BLaER1 (cell line): ENCODE measurements around the gene BORCS5.
"Not testable (repeated sequence)": the region's sequence is repeated elsewhere in the genome, so short reads cannot be mapped to it uniquely, and the experiment has no call there.

Source experiments
- H3K27ac ChIP-seq: shearing (Covaris generic); formaldehyde crosslinking; 2 replicates; pipeline ENCODE4 v1.8.1; 2022
- H3K27me3 ChIP-seq: shearing (Covaris generic); formaldehyde crosslinking; 2 replicates; pipeline ENCODE4 v1.8.1; 2022
- H3K36me3 ChIP-seq: shearing (Covaris generic); formaldehyde crosslinking; 2 replicates; pipeline ENCODE4 v1.8.1; 2022
- H3K4me1 ChIP-seq: shearing (Covaris generic); formaldehyde crosslinking; 2 replicates; pipeline ENCODE4 v1.8.1; 2022
- H3K4me2 ChIP-seq: shearing (Covaris generic); formaldehyde crosslinking; 2 replicates; pipeline ENCODE4 v1.8.1; 2022
- H3K4me3 ChIP-seq: shearing (Covaris generic); formaldehyde crosslinking; 2 replicates; pipeline ENCODE4 v1.8.1; 2022
- H3K9ac ChIP-seq: shearing (Covaris generic); formaldehyde crosslinking; 2 replicates; pipeline ENCODE4 v1.8.1; 2022
- H3K9me3 ChIP-seq: shearing (Covaris generic); formaldehyde crosslinking; 2 replicates; pipeline ENCODE4 v1.8.1; 2022
- H4K20me1 ChIP-seq: shearing (Covaris generic); formaldehyde crosslinking; 2 replicates; pipeline ENCODE4 v1.8.1; 2022
- Cebpa-rat ChIP-seq: shearing (Covaris generic); IDR thresholded peaks from 2 replicates; pipeline ENCODE4 v1.8.1; 2022

Gene BORCS5

DNA sequence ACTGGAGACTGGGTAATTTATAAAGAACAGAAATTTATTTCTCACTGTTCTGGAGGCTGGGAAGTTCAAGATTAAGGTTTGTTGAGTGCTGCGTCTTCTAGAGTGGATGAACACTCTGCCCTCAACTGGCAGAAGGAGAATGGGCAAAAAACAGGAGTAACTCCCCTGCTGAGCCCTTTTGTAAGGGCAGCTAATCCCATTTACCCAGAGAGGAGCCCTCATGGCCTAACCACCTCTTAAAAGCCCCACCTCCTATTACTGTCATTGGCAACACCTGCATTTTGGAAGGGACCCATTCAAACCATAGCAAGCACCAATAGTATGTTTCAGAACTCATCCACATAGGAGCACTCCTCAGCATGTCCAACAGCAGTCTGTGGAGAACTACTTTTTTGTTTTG is 47.4 kb downstream of the BORCS5 start:
- TF ChIP-seq Cebpa-rat: no peak
- Histone ChIP-seq H3K9ac (no peak overlapping the region), H3K9me3 (no peaks in the 10 kb centered on the region), H3K4me3 (no peak overlapping the region), H3K27me3 (no peaks in the 10 kb centered on the region), H3K36me3 (no peaks in the 10 kb centered on the region), H4K20me1 (no peaks in the 10 kb centered on the region), H3K4me2 (no peak overlapping the region), H3K27ac (no peak overlapping the region), H3K4me1 (peaks cover 24% of the 10 kb centered on the region)

GRCh38 chr12:12405882-12406281 is 49.0 kb downstream of the BORCS5 start:
- H3K9ac ChIP-seq: no peak overlapping the region

GRCh38 chr12:12406762-12407161 is 49.9 kb downstream of the BORCS5 start:
- Histone ChIP-seq H3K36me3 (no peaks in the 10 kb centered on the region), H3K9ac (no peak overlapping the region), H3K4me3 (no peak overlapping the region), H3K4me2 (no peak overlapping the region), H3K27ac (no peak overlapping the region), H4K20me1 (no peaks in the 10 kb centered on the region), H3K4me1 (peaks cover 24% of the 10 kb centered on the region), H3K9me3 (peaks cover 2% of the 10 kb centered on the region; the same call in 1 of the 2 replicates), H3K27me3 (no peaks in the 10 kb centered on the region)
- TF ChIP-seq Cebpa-rat: no peak

More at GRCh38 chr12:12405882-12406281, 49.0 kb downstream of the BORCS5 start:
- H3K36me3 ChIP-seq: no peaks in the 10 kb centered on the region
- H3K4me3 ChIP-seq: no peak overlapping the region
- H3K27ac ChIP-seq: no peak overlapping the region
- H3K9me3 ChIP-seq: no peaks in the 10 kb centered on the region
- no peaks in the 10 kb centered on the region for H3K27me3 ChIP-seq
- H4K20me1 ChIP-seq: no peaks in the 10 kb centered on the region
- peaks cover 24% of the 10 kb centered on the region for H3K4me1 ChIP-seq
- H3K4me2 ChIP-seq: no peak overlapping the region
- no peak for TF ChIP-seq Cebpa-rat

GRCh38 chr12:12408265-12408690 is 51.4 kb downstream of the BORCS5 start:
- no peak overlapping the region for H3K9ac ChIP-seq
- no peak overlapping the region for H3K4me3 ChIP-seq
- 0 out of 2 replicates have a peak overlapping the region, but pooled peaks have one; percentile 4 for H3K27ac ChIP-seq
- H4K20me1 ChIP-seq: no peaks in the 10 kb centered on the region
- no peaks in the 10 kb centered on the region for H3K27me3 ChIP-seq
- peaks cover 3% of the 10 kb centered on the region; the same call in 1 of the 2 replicates for H3K9me3 ChIP-seq
- peak overlapping the region; percentile 54 for H3K4me2 ChIP-seq
- no peaks in the 10 kb centered on the region for H3K36me3 ChIP-seq
- no peak for TF ChIP-seq Cebpa-rat
- H3K4me1 ChIP-seq: peaks cover 19% of the 10 kb centered on the region

DNA sequence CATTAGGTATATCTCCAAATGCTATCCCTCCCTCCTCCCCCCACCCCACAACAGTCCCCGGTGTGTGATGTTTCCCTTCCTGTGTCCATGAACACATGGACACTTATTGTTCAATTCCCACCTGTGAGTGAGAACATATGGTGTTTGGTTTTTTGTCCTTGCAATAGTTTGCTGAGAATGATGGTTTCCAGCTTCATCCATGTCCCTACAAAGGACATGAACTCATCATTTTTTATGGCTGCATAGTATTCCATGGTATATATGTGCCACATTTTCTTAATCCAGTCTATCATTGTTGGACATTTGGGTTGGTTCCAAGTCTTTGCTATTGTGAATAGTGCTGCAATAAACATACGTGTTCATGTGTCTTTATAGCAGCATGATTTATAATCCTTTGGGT is 52.5 kb downstream of the BORCS5 start:
- H3K27ac ChIP-seq, H3K27me3 ChIP-seq, H3K4me2 ChIP-seq: not testable (repeated sequence)

GRCh38 chr12:12415886-12416285 is 59.0 kb downstream of the BORCS5 start:
- Histone ChIP-seq H3K4me2 (no peak overlapping the region), H3K4me3 (no peak overlapping the region), H3K9me3 (peaks cover 10% of the 10 kb centered on the region), H3K27me3 (no peaks in the 10 kb centered on the region), H3K9ac (no peak overlapping the region), H3K36me3 (no peaks in the 10 kb centered on the region), H3K27ac (no peak overlapping the region), H3K4me1 (no peaks in the 10 kb centered on the region), H4K20me1 (no peaks in the 10 kb centered on the region)
- no peak for TF ChIP-seq Cebpa-rat

More for the DNA sequence above, 52.5 kb downstream of the BORCS5 start:
- H4K20me1 ChIP-seq, H3K4me3 ChIP-seq, H3K9ac ChIP-seq, H3K9me3 ChIP-seq, H3K36me3 ChIP-seq: not testable (repeated sequence)
- H3K4me1 ChIP-seq: peaks cover 15% of the 10 kb centered on the region

GRCh38 chr12:12419165-12419564 is 62.3 kb downstream of the BORCS5 start:
- H3K4me1 ChIP-seq, H3K36me3 ChIP-seq, H3K9ac ChIP-seq, H3K4me3 ChIP-seq, H3K27ac ChIP-seq, H3K27me3 ChIP-seq, H4K20me1 ChIP-seq, H3K4me2 ChIP-seq: not testable (repeated sequence)
- H3K9me3 ChIP-seq: peaks cover 39% of the 10 kb centered on the region

DNA sequence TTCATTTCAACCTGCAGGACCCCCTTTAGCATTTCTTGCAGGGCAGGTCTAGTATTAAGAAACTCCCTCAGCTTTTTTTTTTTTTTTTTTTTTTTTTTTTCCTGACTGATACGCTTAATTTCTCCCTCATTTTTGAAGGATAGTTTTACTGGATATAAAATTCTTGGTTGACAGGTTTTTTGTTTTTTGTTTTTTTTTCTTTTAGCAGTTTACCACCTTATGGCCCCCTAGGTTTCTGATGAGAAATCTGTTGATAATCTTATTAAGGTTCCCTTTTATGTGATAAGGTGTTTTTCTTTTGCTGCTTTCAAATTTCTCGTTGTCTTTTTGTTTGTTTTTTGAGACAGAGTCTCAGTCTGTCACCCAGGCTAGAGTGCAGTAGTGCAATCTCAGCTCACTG is 66.5 kb downstream of the BORCS5 start:
- no peaks in the 10 kb centered on the region for H4K20me1 ChIP-seq
- no peak overlapping the region for H3K9ac ChIP-seq
- H3K9me3 ChIP-seq: peaks cover 48% of the 10 kb centered on the region
- no peaks in the 10 kb centered on the region for H3K36me3 ChIP-seq
- H3K4me1 ChIP-seq: no peaks in the 10 kb centered on the region
- no peaks in the 10 kb centered on the region for H3K27me3 ChIP-seq
- H3K27ac ChIP-seq: no peak overlapping the region
- no peak overlapping the region for H3K4me3 ChIP-seq
- no peak for TF ChIP-seq Cebpa-rat
- no peak overlapping the region for H3K4me2 ChIP-seq

- H3K4me1 ChIP-seq: no peaks in the 10 kb centered on the region
- no peaks in the 10 kb centered on the region for H3K27me3 ChIP-seq
- no peak overlapping the region for H3K9ac ChIP-seq
- H3K4me3 ChIP-seq: no peak overlapping the region
- TF ChIP-seq Cebpa-rat: no peak
- H3K4me2 ChIP-seq: no peak overlapping the region
- H3K27ac ChIP-seq: no peak overlapping the region
- no peaks in the 10 kb centered on the region for H3K36me3 ChIP-seq
- no peaks in the 10 kb centered on the region for H4K20me1 ChIP-seq
- H3K9me3 ChIP-seq: peaks cover 46% of the 10 kb centered on the region
These were observed 68.1 kb downstream of the BORCS5 start for GRCh38 chr12:12425001-12425400.

- H3K36me3 ChIP-seq: no peaks in the 10 kb centered on the region
- peaks cover 46% of the 10 kb centered on the region for H3K9me3 ChIP-seq
- no peaks in the 10 kb centered on the region for H3K27me3 ChIP-seq
- H3K4me3 ChIP-seq: no peak overlapping the region
- H4K20me1 ChIP-seq: no peaks in the 10 kb centered on the region
- no peaks in the 10 kb centered on the region for H3K4me1 ChIP-seq
- H3K27ac ChIP-seq: no peak overlapping the region
- no peak overlapping the region for H3K9ac ChIP-seq
- TF ChIP-seq Cebpa-rat: no peak
- H3K4me2 ChIP-seq: no peak overlapping the region
These were observed 68.7 kb downstream of the BORCS5 start for GRCh38 chr12:12425616-12426015.

GRCh38 chr12:12427568-12427967 is 70.7 kb downstream of the BORCS5 start:
- no peak overlapping the region for H3K27ac ChIP-seq
- H3K4me1 ChIP-seq: no peaks in the 10 kb centered on the region
- TF ChIP-seq Cebpa-rat: no peak
- peaks cover 28% of the 10 kb centered on the region for H3K9me3 ChIP-seq
- H3K36me3 ChIP-seq: no peaks in the 10 kb centered on the region
- H4K20me1 ChIP-seq: no peaks in the 10 kb centered on the region
- no peak overlapping the region for H3K9ac ChIP-seq
- no peaks in the 10 kb centered on the region for H3K27me3 ChIP-seq
- H3K4me3 ChIP-seq: no peak overlapping the region
- no peak overlapping the region for H3K4me2 ChIP-seq
